Urothelium cell line (cell line): ENCODE data around the gene SPINK7.

Experiments used
- DNase-seq: peaks from one replicate; pipeline ENCODE4 v3.0.0; 2011; ENCODE audit warnings: low spot score, mixed read lengths
- FAIRE-seq: peaks from 2 replicates; lab custom pipeline; 2011; peaks lifted over from hg19 to GRCh38; lab: Jason Lieb, UNC

The SPINK7 gene

GRCh38 chr5:148343046-148343407 lies 30.8 kb downstream of the SPINK7 start:
- FAIRE-seq, result no peak

GRCh38 chr5:148343603-148344487 lies 31.6 kb downstream of the SPINK7 start:
- no peak for FAIRE-seq
- no peak for DNase-seq

More at GRCh38 chr5:148343046-148343407, 30.8 kb downstream of the SPINK7 start:
- DNase-seq, result peak; percentile 26

GRCh38 chr5:148347706-148348105 lies 35.5 kb downstream of the SPINK7 start:
- FAIRE-seq, result no peak
- DNase-seq, result no peak

GRCh38 chr5:148352696-148353095 lies 40.5 kb downstream of the SPINK7 start:
- DNase-seq (no peak), FAIRE-seq (no peak)

- no peak for DNase-seq
- FAIRE-seq, result no peak
Measured at GRCh38 chr5:148353634-148354033, 41.4 kb downstream of the SPINK7 start.

- FAIRE-seq, result no peak
Measured at GRCh38 chr5:148364343-148364742, 52.1 kb downstream of the SPINK7 start.

More at GRCh38 chr5:148364343-148364742, 52.1 kb downstream of the SPINK7 start:
- DNase-seq, result no peak
